HFF-Myc (cell line): ENCODE data around the gene EPHB2.

Source experiments
- DNase-seq: peaks from one replicate; pipeline ENCODE4 v3.0.0-alpha.2; 2011; ENCODE audit warnings: low read depth; ENCODE audit errors: extremely low read depth
- H3K4me3 ChIP-seq: replicated peaks from 2 replicates; pipeline ENCODE4 v1.5.1; 2011; ENCODE audit warnings: low read depth, mild to moderate bottlenecking, control low read depth, low read length
- TF ChIP-seq, protein P1 (sequence below): IDR thresholded peaks from 2 replicates; pipeline ENCODE4 v1.5.1; 2012; ENCODE audit warnings: mild to moderate bottlenecking, low read depth, low read length, control low read depth; ENCODE audit errors: missing control alignments

EPHB2 gene

DNA sequence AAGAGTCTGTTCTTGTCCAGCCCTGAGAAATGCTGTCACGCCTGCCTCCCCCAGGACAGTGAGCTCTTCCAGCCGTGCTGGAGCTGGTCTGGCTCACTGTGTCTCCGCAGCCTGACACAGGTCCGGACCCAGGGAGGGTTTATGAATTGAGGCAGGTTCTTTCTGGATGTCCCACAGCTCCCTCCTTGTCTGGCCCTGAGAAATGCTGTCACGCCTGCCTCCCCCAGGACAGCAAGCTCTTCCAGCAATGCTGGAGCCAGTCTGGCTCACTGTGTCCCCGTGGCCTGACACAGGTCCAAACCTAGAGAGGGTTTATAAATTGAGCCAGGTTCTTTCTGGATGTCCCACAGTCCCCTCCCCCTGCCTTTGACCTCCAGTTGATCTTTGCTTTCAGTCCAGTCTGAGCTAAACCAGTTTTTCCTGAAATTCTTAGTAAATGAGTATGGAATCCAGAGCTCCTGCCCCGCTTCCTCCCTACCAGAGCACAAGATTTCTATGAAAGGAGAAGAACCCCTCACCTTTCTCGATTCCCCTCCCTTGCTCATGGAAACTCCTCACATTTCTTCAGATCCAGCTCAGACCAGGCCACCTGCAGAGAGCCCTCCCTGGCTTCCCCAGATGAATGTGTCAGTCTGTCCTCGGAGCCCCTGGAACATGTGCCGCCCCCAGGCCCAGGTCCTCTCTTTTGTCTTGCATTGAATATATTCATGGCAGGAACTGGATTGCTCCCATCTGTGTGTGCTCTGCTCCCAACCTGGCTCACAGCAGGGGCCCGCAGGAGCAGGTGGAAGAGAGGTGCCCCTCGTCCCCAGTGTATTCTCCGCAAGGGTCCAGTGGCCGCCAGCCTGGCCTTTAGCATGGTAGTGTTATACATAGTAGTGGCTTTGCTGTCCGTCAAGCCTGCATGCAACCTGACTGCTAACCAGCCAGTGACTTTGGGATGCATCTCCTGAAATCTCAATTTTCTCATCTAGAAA lies 116.3 kb downstream of the EPHB2 start:
- TF ChIP-seq, protein P1, sequence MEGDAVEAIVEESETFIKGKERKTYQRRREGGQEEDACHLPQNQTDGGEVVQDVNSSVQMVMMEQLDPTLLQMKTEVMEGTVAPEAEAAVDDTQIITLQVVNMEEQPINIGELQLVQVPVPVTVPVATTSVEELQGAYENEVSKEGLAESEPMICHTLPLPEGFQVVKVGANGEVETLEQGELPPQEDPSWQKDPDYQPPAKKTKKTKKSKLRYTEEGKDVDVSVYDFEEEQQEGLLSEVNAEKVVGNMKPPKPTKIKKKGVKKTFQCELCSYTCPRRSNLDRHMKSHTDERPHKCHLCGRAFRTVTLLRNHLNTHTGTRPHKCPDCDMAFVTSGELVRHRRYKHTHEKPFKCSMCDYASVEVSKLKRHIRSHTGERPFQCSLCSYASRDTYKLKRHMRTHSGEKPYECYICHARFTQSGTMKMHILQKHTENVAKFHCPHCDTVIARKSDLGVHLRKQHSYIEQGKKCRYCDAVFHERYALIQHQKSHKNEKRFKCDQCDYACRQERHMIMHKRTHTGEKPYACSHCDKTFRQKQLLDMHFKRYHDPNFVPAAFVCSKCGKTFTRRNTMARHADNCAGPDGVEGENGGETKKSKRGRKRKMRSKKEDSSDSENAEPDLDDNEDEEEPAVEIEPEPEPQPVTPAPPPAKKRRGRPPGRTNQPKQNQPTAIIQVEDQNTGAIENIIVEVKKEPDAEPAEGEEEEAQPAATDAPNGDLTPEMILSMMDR: no peak
- DNase-seq: no peak
- no peak overlapping the region for H3K4me3 ChIP-seq

DNA sequence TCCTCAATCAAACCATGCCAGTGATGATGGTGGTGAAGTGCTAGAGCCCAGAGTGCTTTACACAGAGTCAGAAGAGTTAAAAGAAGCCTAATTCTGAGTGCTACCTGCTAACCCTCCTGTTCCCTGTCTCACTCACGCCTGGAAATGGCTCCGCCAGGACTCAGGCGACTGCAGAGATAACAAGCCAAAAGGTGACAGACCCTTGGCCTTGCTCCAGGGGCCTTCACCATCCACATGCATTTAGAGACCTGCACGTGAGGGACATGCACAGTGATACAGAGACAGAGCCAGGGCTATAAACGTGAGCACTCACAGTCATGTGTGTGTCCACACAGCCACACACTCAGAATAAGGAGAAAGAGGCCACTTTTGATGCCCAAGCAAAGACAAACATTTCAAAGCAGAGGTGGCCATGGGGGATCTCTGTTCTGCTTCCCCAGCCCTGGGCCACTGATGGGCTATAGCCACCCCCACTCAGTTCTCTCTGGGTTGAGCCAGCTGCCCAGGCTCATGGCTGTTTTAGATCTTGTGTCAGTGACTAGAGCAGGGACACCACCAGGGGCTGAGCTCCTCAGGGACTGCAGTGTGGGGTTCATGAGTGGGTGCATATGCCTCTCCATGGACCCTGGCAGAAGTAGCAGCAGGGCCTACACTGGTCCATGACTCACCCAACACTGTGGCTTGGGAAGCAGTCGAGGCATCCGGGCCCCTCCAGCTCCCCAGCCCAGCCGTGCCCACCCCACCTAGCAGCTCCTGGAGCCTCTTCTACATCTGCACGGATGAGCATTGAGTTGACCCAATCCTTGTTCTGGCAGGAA lies 117.2 kb downstream of the EPHB2 start:
- no peak for DNase-seq
- no peak overlapping the region for H3K4me3 ChIP-seq
- TF ChIP-seq, protein P1: no peak

DNA sequence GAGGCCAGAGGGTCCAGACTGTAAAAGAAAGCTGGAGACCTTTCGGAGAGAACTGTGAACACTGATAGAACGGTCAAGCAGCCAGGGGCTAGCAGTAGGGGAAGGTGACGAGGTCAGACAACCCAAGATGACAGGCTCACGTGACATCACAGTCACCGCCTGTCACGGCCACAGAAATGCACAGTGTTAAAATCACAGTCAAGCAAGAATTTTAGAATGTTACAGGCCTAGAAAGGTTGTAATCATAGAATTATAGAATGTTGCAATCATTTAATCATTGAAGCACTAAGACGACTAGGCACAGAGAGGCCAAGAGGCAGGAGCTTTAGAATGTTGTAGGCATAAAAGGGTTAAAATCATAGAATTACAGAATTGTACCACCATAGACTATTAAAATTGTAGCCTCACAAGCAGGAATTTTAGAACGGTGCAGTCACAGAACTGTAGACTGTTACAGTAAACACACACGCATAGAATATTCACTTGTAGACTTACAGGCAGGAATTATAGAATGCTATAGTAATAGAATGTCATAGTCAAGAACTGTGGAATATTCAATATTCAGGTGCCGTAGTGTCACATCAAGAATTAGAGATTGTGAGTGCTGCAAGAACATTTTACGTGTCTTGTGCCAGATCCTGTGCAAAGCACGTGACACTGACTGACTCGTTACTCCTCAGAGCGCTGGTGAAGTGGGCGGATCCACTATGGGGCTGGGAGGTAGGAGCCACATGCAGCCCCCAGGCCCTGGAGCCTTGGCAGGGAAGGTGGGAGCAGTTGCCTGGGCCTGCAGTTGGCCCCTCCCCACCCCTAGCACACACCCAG lies 118.1 kb downstream of the EPHB2 start:
- DNase-seq: no peak
- H3K4me3 ChIP-seq: no peak overlapping the region
- TF ChIP-seq, protein P1: no peak

DNA sequence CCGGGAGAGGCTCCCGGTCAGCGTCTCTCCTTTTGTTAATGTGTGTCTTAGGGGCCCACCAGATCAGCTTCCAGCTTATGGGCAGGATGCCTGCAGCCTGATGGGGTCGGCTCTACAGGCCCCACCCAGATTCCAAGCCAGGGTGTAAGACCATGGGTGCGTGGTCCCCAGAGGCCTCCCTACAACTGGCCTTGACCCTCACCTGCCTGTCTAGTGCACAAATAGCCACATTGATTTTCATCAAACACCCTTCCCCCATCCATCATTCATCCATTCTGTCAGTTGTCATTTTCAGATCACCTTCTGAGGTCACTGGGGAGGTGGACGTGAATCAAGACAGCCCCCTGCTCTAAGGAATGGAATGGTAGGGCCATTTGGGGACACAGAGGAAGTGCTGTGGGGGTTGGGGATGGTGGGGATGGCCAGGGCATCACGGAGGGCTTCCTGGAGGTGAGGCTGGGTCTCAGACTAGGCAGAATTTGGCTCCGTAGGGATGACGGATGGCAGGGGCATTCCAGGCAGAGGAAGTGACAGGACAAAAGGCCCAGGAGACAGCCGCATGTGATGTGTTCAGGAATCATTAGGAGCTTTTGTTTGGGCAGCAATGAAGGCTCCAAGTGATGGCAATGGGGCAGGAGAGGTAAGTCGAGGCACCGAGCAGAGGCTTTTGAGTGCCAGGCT lies 118.8 kb downstream of the EPHB2 start:
- H3K4me3 ChIP-seq: no peak overlapping the region
- TF ChIP-seq, protein P1: no peak
- DNase-seq: no peak

DNA sequence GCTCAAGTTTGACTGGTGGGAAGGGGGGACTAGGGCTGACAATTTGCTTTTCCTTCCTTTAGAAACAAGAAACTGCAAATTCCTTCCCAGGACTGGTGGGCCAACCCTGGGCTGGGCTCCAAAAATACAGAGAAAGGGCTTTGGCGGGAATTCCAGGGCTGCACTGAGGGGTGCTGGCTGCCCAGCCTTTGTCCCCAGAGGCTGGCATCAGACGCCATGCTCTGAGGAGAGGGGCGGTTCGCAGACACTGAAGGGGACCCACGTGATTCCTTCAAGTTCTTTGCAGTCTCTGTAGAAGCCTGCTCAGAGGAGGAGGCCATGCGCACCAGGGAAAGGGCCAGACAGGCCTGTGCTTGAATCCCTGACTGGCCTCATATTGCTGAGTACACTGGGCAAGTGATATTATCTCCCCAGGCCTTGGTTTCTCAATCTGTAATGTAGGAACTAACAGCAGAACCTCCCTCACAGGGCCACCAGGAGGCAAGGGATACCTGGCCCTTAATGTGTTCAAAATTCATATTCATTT lies 119.5 kb downstream of the EPHB2 start:
- TF ChIP-seq, protein P1: no peak
- DNase-seq: no peak
- no peak overlapping the region for H3K4me3 ChIP-seq
